Activated gamma-delta T cell (primary cell): ENCODE measurements around the gene MDH2.
"Not testable (repeated sequence)": the region's sequence is repeated elsewhere in the genome, so short reads cannot be mapped to it uniquely, and the experiment has no call there.

Experiments
- DNase-seq: peaks from one replicate; lab custom pipeline; 2025; lab: John Stamatoyannopoulos, UW

Gene MDH2

GRCh38 chr7:76108540-76109233 lies 60.8 kb downstream of the MDH2 start:
- no peak for DNase-seq

GRCh38 chr7:76113042-76113630 lies 65.2 kb downstream of the MDH2 start:
- DNase-seq: not testable (repeated sequence)

- DNase-seq: not testable (repeated sequence)
Observed at GRCh38 chr7:76114742-76115141, 66.8 kb downstream of the MDH2 start.
